Body of pancreas (tissue), 4 donors: ENCODE measurements around the gene NPM3. TPM values are rescaled to one million over a fixed set of nuclear protein-coding genes. Genes with fewer than 3 reads are reported as not detected.

Source experiments
- ATAC-seq: fragments of 150-250 bp; one replicate; pipeline ENCODE4 v1.9.1; 2016
- DNase-seq, 4 donors: peaks; one replicate each; pipeline ENCODE4 v3.0.0-alpha.2; 2019
- H3K27ac ChIP-seq, 4 donors: fragments of 200-600 bp; sonication (generic); 1 replicate in 3 of 4; 2 replicates in 1 of 4; pipeline versions ENCODE4 v1.5.1 to v1.6.1; 2016 to 2019; ENCODE audit warnings: mild to moderate bottlenecking in 1 of 4, mixed read lengths in 1 of 4, moderate library complexity in 1 of 4
- H3K27me3 ChIP-seq, 2 donors: fragments of 200-600 bp; sonication (generic); one replicate each; pipeline ENCODE4 v1.6.0; 2016; ENCODE audit warnings: mild to moderate bottlenecking in 1 of 2
- H3K36me3 ChIP-seq, 2 donors: fragments of 200-600 bp; sonication (generic); replicated peaks in 1 of 2; 2 replicates each; pipeline ENCODE4 v1.5.1; 2016; ENCODE audit warnings: low read depth in 2 of 2; ENCODE audit not compliant: insufficient read depth in 1 of 2
- H3K4me1 ChIP-seq: fragments of 200-600 bp; sonication (generic); one replicate; pipeline ENCODE4 v1.6.0; 2016
- H3K4me3 ChIP-seq, 2 donors: fragments of 200-600 bp; sonication (generic); 1 replicate in 1 of 2; 2 replicates in 1 of 2; pipeline ENCODE4 v1.5.1; 2016 to 2019
- H3K9me3 ChIP-seq, 3 donors: fragments of 200-600 bp; sonication (generic); 1 replicate in 2 of 3; 2 replicates in 1 of 3; pipeline ENCODE4 v1.5.1; 2016
- POLR2A ChIP-seq, 3 donors: fragments of 450-650 bp; IDR thresholded peaks; one replicate each; pipeline ENCODE4 v1.6.1; 2016; ENCODE audit warnings: antibody characterized with exemption in 3 of 3, mild to moderate bottlenecking in 2 of 3
- WGBS, 2 donors: methylation state at CpG; one replicate each; pipeline ENCODE4 v1.1.5; 2017; 5-methylcytosine and 5-hydroxymethylcytosine counted together
- intact Hi-C: fragments of 100-400 bp; cut with DNase I; formaldehyde crosslinking; loops from one replicate; pipeline ENCODE4 v1.15.1; 2023
- total RNA-seq, 2 donors: library from RNA; depleted of rRNA; stranded (reverse); fragments of >200 nt; gene quantifications; one replicate each; pipeline ENCODE4 v1.1.0, GENCODE V29; 2016
- TF ChIP-seq, protein P1 (sequence below), 7 experiments: fragments of 450-650 bp in 4 of 7; fragments of 200-600 bp in 3 of 7; sonication (generic) in 3 of 7; IDR thresholded peaks; one replicate each; pipeline ENCODE4 v1.5.1; 2016 to 2019; ENCODE audit warnings: antibody characterized with exemption in 7 of 7

Gene NPM3
- total RNA-seq, 2 donors from 2014 or later: 8.3 to 18.1 TPM

DNA sequence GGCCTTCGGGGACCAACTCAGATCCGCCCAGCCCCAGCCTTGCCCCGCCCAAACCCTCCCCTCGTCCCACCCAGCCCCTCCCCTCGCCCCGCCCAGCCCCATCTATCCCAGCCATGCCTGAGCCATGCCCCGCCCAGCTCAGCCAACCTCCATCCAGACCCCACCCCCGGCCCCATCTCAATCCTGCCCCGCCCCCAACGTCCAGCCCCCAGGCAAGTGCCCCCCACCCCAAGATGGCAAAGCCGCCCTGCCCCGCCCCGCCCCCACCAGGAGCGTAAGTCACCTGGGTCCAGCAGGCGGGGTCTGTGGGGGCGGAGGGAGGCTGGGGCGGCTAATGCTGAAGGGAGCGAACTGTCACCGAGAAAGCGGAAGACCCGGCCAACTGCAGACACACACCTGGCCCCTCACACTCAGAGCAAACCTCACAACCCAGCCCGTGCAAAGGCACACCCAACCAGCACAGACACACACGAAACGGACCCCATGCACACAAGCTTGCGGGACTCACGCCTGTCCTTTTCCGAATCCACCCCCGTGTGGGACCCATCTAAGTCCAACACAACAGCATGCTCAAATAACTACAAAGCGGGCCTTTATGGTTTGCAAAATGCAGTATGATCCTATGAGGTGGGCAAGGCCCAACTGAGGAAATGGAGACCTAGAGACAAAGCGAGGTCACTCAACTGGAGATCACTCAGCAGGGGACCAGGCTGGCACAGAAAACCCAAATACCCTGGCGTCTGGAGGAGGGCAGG lies 46.5 kb upstream of the NPM3 start:
- WGBS, 2 donors: 26 to 35% methylated on average over 11 to 29 of the region's 31 CpGs
- DNase-seq: peak; percentile 38 to 70 (median 52)
- peak overlapping the region in 3 of 4 donors; percentile 62 to 72 (median 71) for H3K27ac ChIP-seq
- no peaks in the 10 kb centered on the region for H3K9me3 ChIP-seq
- no peak overlapping the region for H3K4me3 ChIP-seq
- peaks cover 27% of the 10 kb centered on the region for H3K4me1 ChIP-seq
- no peaks in the 10 kb centered on the region for H3K27me3 ChIP-seq
- no peak for TF ChIP-seq POLR2A (IDR thresholded peaks at IDR 0.05)
- intact Hi-C loops: loop anchor here (10.0 kb wide), 1 partner anchor 185 kb away; no protein-coding TSS in a partner anchor
- no peak for ATAC-seq
- no peaks in the 10 kb centered on the region for H3K36me3 ChIP-seq

DNA sequence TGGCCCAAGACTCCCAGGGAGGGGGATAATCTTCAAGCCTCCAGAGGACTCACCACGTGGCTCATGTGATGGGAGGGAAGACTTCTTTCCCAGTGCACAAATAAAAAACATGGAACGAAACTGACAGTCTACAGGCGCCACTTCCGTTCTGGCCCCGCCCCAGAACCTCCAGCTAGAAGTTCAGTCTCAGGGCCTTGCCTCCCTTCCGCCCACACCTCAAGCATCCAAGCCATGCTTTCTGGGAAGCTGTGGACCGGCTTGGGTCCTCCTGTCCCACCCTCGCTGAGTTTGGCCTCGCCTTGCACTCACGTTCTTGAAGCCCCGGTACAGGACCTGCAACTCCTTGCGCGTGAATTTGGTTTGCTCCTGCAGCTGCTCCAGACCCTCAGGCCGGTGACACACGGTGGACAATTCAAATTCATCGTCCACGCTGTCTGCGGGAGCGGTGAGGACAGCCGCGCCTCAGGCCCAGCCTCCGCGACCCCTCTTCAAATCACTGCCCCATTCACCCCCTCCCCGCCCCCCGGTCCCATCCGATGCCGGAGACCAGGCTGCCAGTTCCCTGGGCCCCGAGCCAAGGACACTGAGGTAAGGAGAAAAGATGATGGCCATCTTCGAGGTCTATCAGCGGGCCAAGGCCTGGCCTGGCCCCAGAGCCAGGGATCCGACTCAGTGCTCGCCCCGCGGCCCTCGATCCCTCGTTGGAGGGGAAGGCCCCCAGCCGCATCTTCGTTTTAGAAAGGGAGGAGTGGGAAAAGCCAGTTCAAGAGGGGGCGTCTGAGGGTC lies 45.7 kb upstream of the NPM3 start:
- no peaks in the 10 kb centered on the region for H3K36me3 ChIP-seq
- ATAC-seq (no peak), DNase-seq (peak in 2 of 4 donors; percentile 10 to 31)
- H3K27me3 ChIP-seq: no peaks in the 10 kb centered on the region
- 62 to 64% methylated on average over 38 to 39 of the region's 39 CpGs for WGBS, 2 donors
- H3K9me3 ChIP-seq: no peaks in the 10 kb centered on the region
- H3K4me3 ChIP-seq: no peak overlapping the region
- H3K4me1 ChIP-seq: peaks cover 27% of the 10 kb centered on the region
- TF ChIP-seq, protein P1, sequence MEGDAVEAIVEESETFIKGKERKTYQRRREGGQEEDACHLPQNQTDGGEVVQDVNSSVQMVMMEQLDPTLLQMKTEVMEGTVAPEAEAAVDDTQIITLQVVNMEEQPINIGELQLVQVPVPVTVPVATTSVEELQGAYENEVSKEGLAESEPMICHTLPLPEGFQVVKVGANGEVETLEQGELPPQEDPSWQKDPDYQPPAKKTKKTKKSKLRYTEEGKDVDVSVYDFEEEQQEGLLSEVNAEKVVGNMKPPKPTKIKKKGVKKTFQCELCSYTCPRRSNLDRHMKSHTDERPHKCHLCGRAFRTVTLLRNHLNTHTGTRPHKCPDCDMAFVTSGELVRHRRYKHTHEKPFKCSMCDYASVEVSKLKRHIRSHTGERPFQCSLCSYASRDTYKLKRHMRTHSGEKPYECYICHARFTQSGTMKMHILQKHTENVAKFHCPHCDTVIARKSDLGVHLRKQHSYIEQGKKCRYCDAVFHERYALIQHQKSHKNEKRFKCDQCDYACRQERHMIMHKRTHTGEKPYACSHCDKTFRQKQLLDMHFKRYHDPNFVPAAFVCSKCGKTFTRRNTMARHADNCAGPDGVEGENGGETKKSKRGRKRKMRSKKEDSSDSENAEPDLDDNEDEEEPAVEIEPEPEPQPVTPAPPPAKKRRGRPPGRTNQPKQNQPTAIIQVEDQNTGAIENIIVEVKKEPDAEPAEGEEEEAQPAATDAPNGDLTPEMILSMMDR (IDR thresholded peaks at IDR 0.05): no peak
- no peak overlapping the region for H3K27ac ChIP-seq
- intact Hi-C loops: no loop called here

DNA sequence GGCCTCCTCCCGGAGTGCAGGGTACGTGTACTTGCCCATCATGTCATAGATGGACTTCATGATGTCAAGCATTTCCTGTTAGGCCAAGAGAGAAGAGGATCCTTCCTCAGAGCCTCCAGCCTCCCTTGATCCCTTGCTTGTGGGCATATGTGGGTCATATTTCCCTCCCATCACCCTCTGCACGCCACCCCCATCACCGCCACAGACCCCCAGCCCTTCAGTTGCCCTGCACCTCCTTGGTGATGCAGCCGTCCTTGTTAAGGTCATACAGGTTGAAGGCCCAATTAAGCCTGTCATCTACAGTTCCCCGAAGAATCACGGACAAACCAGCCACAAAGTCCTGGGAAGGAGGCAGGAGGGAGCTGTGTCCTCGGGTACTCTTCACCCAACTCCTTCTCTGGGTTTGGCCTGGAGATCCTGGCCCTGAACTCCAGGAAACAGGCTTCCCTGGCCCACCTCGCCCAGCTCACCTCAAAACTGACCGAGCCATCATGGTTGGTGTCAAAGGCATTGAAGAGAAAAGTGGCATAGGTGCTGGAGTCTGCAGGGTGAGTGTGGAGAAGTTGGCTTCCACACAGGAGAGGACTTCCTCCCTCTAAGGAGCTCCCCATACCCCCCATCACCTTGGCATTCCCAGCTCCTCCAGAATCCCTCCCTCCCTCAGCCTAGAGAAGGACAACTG lies 44.8 kb upstream of the NPM3 start:
- TF ChIP-seq POLR2A (IDR thresholded peaks at IDR 0.05): no peak
- TF ChIP-seq, protein P1 (IDR thresholded peaks at IDR 0.05): no peak
- 86 to 88% methylated on average over 10 of the region's 10 CpGs for WGBS, 2 donors
- Histone ChIP-seq H3K4me3 (no peak overlapping the region), H3K27me3 (no peaks in the 10 kb centered on the region), H3K9me3 (no peaks in the 10 kb centered on the region), H3K36me3 (no peaks in the 10 kb centered on the region), H3K27ac (no peak overlapping the region), H3K4me1 (peaks cover 27% of the 10 kb centered on the region)
- intact Hi-C loops: no loop called here
- DNase-seq: no peak
- ATAC-seq: no peak

DNA sequence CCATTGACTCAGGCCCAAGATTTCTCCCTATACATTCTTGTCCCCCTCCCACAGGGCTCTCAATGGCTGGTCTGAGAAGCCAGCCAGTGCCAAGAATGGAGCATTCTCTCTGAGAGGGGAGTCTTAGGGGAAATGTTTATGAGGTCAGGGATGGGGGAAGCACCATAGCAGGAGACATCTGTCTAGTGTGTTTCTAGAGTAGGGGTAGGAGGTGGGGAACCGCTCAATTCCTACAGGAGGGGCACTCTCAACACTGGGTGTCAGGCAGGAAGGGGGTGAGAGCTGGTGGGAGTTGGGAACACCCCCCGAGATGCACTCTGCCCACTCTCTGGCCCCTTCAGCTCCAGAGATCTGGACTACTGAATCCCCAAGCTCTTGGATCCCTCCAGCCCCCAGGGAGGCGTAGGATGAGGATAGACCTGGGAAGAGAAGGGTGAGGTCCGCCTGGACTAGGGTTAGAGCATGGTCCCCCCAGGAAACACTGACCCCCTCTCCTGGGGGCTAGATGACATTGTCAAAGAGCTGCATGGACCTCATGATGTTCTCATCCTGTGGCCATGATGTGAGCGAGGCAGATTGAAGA lies 43.7 kb upstream of the NPM3 start:
- intact Hi-C loops: no loop called here
- Histone ChIP-seq H3K27me3 (no peaks in the 10 kb centered on the region), H3K9me3 (no peaks in the 10 kb centered on the region), H3K4me1 (peaks cover 17% of the 10 kb centered on the region), H3K4me3 (no peak overlapping the region), H3K36me3 (no peaks in the 10 kb centered on the region), H3K27ac (no peak overlapping the region)
- 82 to 83% methylated on average over 5 of the region's 5 CpGs for WGBS, 2 donors
- ATAC-seq (no peak), DNase-seq (no peak)
- TF ChIP-seq POLR2A (IDR thresholded peaks at IDR 0.05): no peak
- TF ChIP-seq, protein P1 (IDR thresholded peaks at IDR 0.05): no peak

DNA sequence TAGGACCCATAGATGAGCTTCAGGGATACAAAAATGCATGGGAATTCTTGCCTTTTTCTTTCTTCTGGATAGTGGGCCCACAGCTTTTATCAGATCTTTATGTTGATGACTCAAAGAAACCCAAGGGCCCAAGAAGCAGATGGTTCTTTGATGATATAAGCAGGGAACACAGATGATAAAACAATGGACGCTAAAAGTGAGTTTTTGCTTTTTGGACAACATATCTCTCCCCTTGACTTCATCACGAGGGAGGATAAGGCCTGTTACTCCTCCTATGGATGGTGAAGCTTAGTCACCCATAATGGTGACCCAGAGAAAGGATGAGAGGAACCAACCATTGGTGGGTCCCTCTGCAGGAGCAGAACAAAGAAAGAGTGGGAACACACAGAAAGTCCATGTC lies 41.5 kb upstream of the NPM3 start:
- no peak overlapping the region for H3K27ac ChIP-seq
- intact Hi-C loops: no loop called here
- DNase-seq: no peak
- no peak for ATAC-seq
- 86 to 87% methylated on average over 2 of the region's 2 CpGs for WGBS, 2 donors
- no peak overlapping the region for H3K4me3 ChIP-seq
- no peaks in the 10 kb centered on the region for H3K27me3 ChIP-seq
- TF ChIP-seq POLR2A (IDR thresholded peaks at IDR 0.05): no peak
- TF ChIP-seq, protein P1 (IDR thresholded peaks at IDR 0.05): no peak
- H3K9me3 ChIP-seq: no peaks in the 10 kb centered on the region
- peaks cover under 1% of the 10 kb centered on the region for H3K4me1 ChIP-seq
- H3K36me3 ChIP-seq: no peaks in the 10 kb centered on the region
